Erythroblast (primary cell): ENCODE data around the gene NUDT3.

Source experiments
- GATA1 ChIP-seq: IDR thresholded peaks from 2 replicates; pipeline ENCODE4 v1.6.1; 2011; ENCODE audit warnings: low read depth, mild to moderate bottlenecking, control low read depth, low read length, moderate library complexity
- POLR2A ChIP-seq: IDR thresholded peaks from 2 replicates; pipeline ENCODE4 v1.6.1; 2011; ENCODE audit warnings: mild to moderate bottlenecking, low read length

DNA sequence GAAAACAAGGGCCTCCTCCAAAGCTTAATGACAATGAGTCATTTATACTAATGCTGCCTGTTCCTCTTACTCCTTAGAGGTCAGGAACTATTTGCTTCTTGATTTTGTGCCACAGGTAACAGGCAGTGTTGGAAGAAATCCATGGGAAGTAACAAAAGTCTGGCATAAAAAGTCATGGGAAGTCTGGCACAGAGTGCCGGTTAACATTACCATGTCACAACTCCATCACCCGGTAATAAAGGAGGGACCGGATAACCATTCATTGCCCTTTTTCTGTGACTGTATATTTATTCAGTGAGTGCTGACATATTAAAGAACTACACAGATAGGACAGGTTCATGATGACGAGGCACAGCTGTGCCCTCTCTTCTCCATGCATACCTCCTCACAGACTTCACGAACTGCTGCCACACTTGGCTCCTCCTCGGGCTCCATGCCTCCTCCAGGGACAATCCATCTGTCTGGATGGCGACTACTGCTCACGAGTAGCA, 50.9 kb downstream of the NUDT3 start:
- TF ChIP-seq POLR2A (no peak), GATA1 (no peak)
